Peyer's patch (tissue), 4 donors: ENCODE measurements around the gene TRPC4. TPM values are rescaled to one million over a fixed set of nuclear protein-coding genes. Genes with fewer than 3 reads are reported as not detected.
A peak's percentile ranks its signal among the peaks of the same experiment; 100 is the strongest.
"Not testable (repeated sequence)": the region's sequence is repeated elsewhere in the genome, so short reads cannot be mapped to it uniquely, and the experiment has no call there.

ENCODE experiments used
- DNase-seq, 3 donors: peaks; one replicate each; pipeline ENCODE4 v3.0.0-alpha.2; 2017 to 2019
- H3K27ac ChIP-seq, 4 donors: fragments of 200-600 bp; sonication (generic); one replicate each; pipeline ENCODE4 v1.5.1; 2016 to 2019
- H3K27me3 ChIP-seq, 2 donors: fragments of 200-600 bp; sonication (generic); one replicate each; pipeline ENCODE4 v1.5.1; 2019
- H3K36me3 ChIP-seq, 3 donors: fragments of 200-600 bp; sonication (generic); one replicate each; pipeline ENCODE4 v1.5.1; 2016 to 2019
- H3K4me1 ChIP-seq, 4 donors: fragments of 200-600 bp; sonication (generic); one replicate each; pipeline ENCODE4 v1.5.1; 2016 to 2019
- H3K4me3 ChIP-seq, 4 donors: fragments of 200-600 bp; sonication (generic); 1 replicate in 3 of 4; 2 replicates in 1 of 4; pipeline ENCODE4 v1.5.1; 2016 to 2019; ENCODE audit warnings: mild to moderate bottlenecking in 1 of 4
- H3K9me3 ChIP-seq, 4 donors: fragments of 200-600 bp; sonication (generic); one replicate each; pipeline ENCODE4 v1.5.1; 2016 to 2019; ENCODE audit warnings: mild to moderate bottlenecking in 1 of 4
- POLR2A ChIP-seq, 2 donors: fragments of 450-650 bp; IDR thresholded peaks; one replicate each; pipeline ENCODE4 v1.5.1; 2017; ENCODE audit warnings: antibody characterized with exemption in 2 of 2, mild to moderate bottlenecking in 2 of 2, moderate library complexity in 2 of 2
- small RNA-seq, 2 donors: library from RNA; depleted of rRNA; stranded (forward); fragments of <200 nt; gene quantifications; one replicate each; pipeline ENCODE3, GENCODE V24; 2016
- total RNA-seq, 4 donors: library from RNA; depleted of rRNA; stranded (reverse); fragments of >200 nt; gene quantifications; one replicate each; pipeline ENCODE4 v1.1.0, GENCODE V29; 2016
- TF ChIP-seq, protein P1 (sequence below), 6 experiments: fragments of 450-650 bp in 4 of 6; fragments of 200-600 bp in 2 of 6; sonication (generic) in 1 of 6; IDR thresholded peaks; one replicate each; pipeline ENCODE4 v1.5.1; 2017 to 2019; ENCODE audit warnings: antibody characterized with exemption in 6 of 6, mild to moderate bottlenecking in 3 of 6, moderate library complexity in 1 of 6

Gene TRPC4
- total RNA-seq, 4 donors from 2014 or later: 1.2 TPM; not detected in 3

DNA sequence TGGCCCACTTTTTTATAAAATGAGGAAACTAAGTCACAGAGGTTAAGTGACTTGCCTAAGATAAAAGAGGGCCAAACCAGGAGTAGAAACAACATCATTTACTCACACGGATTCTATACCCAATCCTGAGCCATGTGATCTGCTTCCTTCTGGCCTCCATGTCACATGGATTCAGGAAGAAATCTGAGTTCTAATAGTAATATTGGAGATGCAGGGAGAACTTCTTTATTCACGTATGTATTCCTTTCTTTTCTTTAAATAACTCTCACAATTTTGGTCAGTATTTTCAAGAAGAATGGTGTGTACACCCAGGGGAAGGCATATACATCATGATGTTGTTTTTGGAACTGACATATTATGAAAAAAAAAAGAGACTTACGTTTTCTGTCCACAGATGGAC, 272.8 kb downstream of the TRPC4 start:
- Histone ChIP-seq H3K36me3 (no peaks in the 10 kb centered on the region), H3K4me3 (peak overlapping the region in 1 of 4 donors; percentile 1), H3K27ac (no peak overlapping the region), H3K4me1 (no peaks in the 10 kb centered on the region), H3K9me3 (no peaks in the 10 kb centered on the region), H3K27me3 (no peaks in the 10 kb centered on the region)
- no peak for DNase-seq
- TF ChIP-seq, protein P1, sequence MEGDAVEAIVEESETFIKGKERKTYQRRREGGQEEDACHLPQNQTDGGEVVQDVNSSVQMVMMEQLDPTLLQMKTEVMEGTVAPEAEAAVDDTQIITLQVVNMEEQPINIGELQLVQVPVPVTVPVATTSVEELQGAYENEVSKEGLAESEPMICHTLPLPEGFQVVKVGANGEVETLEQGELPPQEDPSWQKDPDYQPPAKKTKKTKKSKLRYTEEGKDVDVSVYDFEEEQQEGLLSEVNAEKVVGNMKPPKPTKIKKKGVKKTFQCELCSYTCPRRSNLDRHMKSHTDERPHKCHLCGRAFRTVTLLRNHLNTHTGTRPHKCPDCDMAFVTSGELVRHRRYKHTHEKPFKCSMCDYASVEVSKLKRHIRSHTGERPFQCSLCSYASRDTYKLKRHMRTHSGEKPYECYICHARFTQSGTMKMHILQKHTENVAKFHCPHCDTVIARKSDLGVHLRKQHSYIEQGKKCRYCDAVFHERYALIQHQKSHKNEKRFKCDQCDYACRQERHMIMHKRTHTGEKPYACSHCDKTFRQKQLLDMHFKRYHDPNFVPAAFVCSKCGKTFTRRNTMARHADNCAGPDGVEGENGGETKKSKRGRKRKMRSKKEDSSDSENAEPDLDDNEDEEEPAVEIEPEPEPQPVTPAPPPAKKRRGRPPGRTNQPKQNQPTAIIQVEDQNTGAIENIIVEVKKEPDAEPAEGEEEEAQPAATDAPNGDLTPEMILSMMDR (IDR thresholded peaks at IDR 0.05): no peak
- no peak for TF ChIP-seq POLR2A (IDR thresholded peaks at IDR 0.05)

DNA sequence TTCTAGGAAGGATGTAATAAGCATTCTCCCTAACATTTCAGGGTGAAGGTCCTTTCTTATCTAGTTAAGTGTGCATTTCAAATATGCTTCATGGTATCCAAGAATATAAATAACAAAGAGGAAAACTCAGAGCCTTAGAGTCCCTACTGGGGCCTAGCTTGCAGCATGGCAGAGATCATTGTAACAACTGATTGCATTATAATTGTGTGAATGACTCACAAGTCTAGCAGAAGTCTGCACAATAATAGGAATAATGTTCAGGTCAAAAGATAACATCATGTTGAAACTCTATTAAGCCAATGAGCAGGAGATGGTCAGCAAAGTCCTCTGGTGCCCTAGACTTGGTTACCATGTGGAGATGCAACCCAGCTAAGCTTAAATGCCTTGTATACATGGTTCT, 274.4 kb downstream of the TRPC4 start:
- Histone ChIP-seq H3K27me3 (no peaks in the 10 kb centered on the region), H3K4me1 (no peaks in the 10 kb centered on the region), H3K36me3 (no peaks in the 10 kb centered on the region), H3K4me3 (no peak overlapping the region), H3K27ac (no peak overlapping the region), H3K9me3 (no peaks in the 10 kb centered on the region)
- TF ChIP-seq, protein P1 (IDR thresholded peaks at IDR 0.05): no peak
- no peak for TF ChIP-seq POLR2A (IDR thresholded peaks at IDR 0.05)
- no peak for DNase-seq

DNA sequence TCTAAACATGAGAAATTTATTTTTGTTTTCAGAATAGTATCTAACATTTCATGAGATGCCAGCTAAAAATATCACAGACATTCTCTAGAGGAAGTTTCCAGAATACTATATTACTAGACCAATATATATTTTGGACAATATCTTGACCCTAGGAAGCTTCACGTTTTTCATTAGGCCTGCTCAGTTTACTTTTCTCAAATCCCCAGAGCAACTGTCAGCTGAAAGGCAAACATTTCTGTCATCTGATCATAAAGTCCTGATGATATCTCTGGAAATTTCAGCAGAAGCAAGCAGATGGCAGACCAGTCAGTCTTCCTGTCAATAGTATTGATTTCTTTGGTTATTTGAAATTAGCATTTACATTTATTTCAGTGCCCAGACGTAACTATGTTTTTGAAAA, 275.0 kb downstream of the TRPC4 start:
- TF ChIP-seq POLR2A (IDR thresholded peaks at IDR 0.05): no peak
- TF ChIP-seq, protein P1 (IDR thresholded peaks at IDR 0.05): no peak
- no peaks in the 10 kb centered on the region for H3K36me3 ChIP-seq
- H3K4me3 ChIP-seq: no peak overlapping the region
- no peak for DNase-seq
- no peaks in the 10 kb centered on the region for H3K9me3 ChIP-seq
- no peaks in the 10 kb centered on the region for H3K27me3 ChIP-seq
- H3K27ac ChIP-seq: no peak overlapping the region
- H3K4me1 ChIP-seq: no peaks in the 10 kb centered on the region

GRCh38 chr13:37589381-37589780, 280.2 kb downstream of the TRPC4 start:
- H3K27me3 ChIP-seq: not testable (repeated sequence)

DNA sequence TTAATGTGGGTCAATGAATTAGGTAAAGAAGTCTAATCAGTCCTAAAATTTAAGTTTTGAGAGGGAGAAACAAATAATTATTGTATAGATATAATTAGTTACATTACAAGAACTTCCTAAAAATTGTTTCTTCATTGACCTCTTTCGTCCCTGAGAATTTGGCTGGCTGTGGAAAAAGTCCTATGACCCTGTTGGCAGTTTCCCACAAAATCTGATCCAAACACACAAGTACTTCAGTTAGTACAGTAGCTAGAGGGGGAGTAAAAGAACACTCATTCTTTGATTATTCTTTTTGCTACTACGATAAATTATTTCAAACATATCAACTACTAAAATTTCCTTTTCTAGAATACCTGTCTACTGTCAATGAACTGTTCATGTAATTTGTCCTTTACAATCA, 282.3 kb downstream of the TRPC4 start:
- Histone ChIP-seq H3K27ac (no peak overlapping the region), H3K27me3 (no peaks in the 10 kb centered on the region), H3K9me3 (no peaks in the 10 kb centered on the region), H3K4me1 (no peaks in the 10 kb centered on the region), H3K4me3 (no peak overlapping the region), H3K36me3 (no peaks in the 10 kb centered on the region)
- no peak for DNase-seq
- TF ChIP-seq, protein P1 (IDR thresholded peaks at IDR 0.05): no peak
- no peak for TF ChIP-seq POLR2A (IDR thresholded peaks at IDR 0.05)

More at GRCh38 chr13:37589381-37589780, 280.2 kb downstream of the TRPC4 start:
- H3K4me1 ChIP-seq, H3K4me3 ChIP-seq, H3K9me3 ChIP-seq, H3K27ac ChIP-seq, DNase-seq, H3K36me3 ChIP-seq: not testable (repeated sequence)

Small RNA genes lying within 50 kb of the gene (small RNA-seq; reads per million reads assigned to genes)
- 0 reads per million in 2 donors for gene RNA5SP26
